Activated naive CD8-positive, alpha-beta T cell treated with anti-CD3 and anti-CD28 coated beads, Interleukin-2, amount 10 ng/mL, durations not matched to agents 7 days and 5 days (primary cell): ENCODE data around the gene ANKH. TPM values are rescaled to one million over a fixed set of nuclear protein-coding genes. Genes with fewer than 3 reads are reported as not detected.

Source experiments
- ATAC-seq: fragments of 150-1000 bp; cut with Tn5 transposase; one replicate; pipeline ENCODE4 v1.10.0; 2021; ENCODE audit warnings: low read depth, moderate library complexity
- POLR2A ChIA-PET: fragments of 350-600 bp; sonication (Branson Sonifier 250); formaldehyde crosslinking; loops from one replicate; lab custom pipeline; 2021; ENCODE audit warnings: antibody characterized with exemption; lab: Charles Lee
- DNase-seq: peaks from one replicate; pipeline ENCODE4 v3.0.0; 2021
- H3K27ac Mint-ChIP-seq: one replicate; pipeline ENCODE4 v1.8.0; 2022; ENCODE audit warnings: mild to moderate bottlenecking, mixed read lengths
- H3K27me3 Mint-ChIP-seq: one replicate; pipeline ENCODE4 v1.8.0; 2022; ENCODE audit warnings: mild to moderate bottlenecking, moderate library complexity, mixed read lengths
- H3K36me3 Mint-ChIP-seq: one replicate; pipeline ENCODE4 v1.8.0; 2021; ENCODE audit warnings: mild to moderate bottlenecking, mixed read lengths
- H3K4me1 Mint-ChIP-seq: one replicate; pipeline ENCODE4 v1.8.0; 2021; ENCODE audit warnings: mixed read lengths
- H3K4me3 Mint-ChIP-seq: one replicate; pipeline ENCODE4 v1.8.0; 2022; ENCODE audit warnings: mild to moderate bottlenecking, moderate library complexity, mixed read lengths
- H3K9me3 Mint-ChIP-seq: one replicate; pipeline ENCODE4 v1.8.0; 2021; ENCODE audit warnings: mixed read lengths
- microRNA-seq: library from miRNA; unstranded; fragments of <30 nt; microRNA quantifications from one replicate; pipeline ENCODE4 v1.2.0, GENCODE V29; 2022
- total RNA-seq, 2 experiments: library from RNA; stranded (reverse); gene quantifications; one replicate each; pipeline ENCODE4 v1.2.3, GENCODE V29; 2021

ANKH gene
- total RNA-seq, 2 experiments from 2014 or later, result 52.4 to 55.5 TPM

- H3K27ac Mint-ChIP-seq, result peak overlapping the region; percentile 13
- H3K9me3 Mint-ChIP-seq, result peaks cover 3% of the 10 kb centered on the region
- ATAC-seq (no peak), DNase-seq (no peak)
- POLR2A ChIA-PET, result interaction anchor here (0.6 kb wide), 1 partner anchor 302 kb away, joined by 3 read pairs; no protein-coding TSS in a partner anchor
- peaks cover 40% of the 10 kb centered on the region for H3K4me1 Mint-ChIP-seq
- H3K4me3 Mint-ChIP-seq, result no peak overlapping the region
- no peaks in the 10 kb centered on the region for H3K27me3 Mint-ChIP-seq
- peaks cover 20% of the 10 kb centered on the region for H3K36me3 Mint-ChIP-seq
These were observed 211.6 kb downstream of the ANKH start for GRCh38 chr5:14659821-14660607.

DNA sequence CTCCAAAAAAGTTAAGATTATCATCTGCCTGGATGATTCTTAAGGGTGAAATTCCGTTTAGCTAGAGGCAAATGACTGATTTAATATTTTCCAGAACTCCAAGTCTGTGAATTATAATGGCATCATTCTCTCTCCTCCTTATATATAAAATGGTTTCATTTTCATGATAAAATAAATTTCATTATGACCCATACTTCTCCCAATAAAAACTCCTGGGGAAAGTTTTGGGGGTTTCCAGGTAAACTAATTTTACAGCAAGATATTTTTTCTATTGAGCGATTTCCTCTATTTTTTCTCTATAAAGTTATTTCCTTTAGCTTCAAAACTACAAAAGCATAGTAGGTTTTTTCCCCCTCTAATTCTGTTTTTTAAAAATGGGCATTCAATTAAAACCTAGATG is 214.7 kb downstream of the ANKH start:
- peaks cover 16% of the 10 kb centered on the region for H3K36me3 Mint-ChIP-seq
- peaks cover 34% of the 10 kb centered on the region for H3K4me1 Mint-ChIP-seq
- H3K27ac Mint-ChIP-seq, result no peak overlapping the region
- H3K27me3 Mint-ChIP-seq, result peaks cover 2% of the 10 kb centered on the region
- H3K9me3 Mint-ChIP-seq, result peaks cover 3% of the 10 kb centered on the region
- no peak for ATAC-seq
- DNase-seq, result no peak
- POLR2A ChIA-PET, result interaction anchor here (1.0 kb wide), 1 partner anchor 75 kb away, joined by 3 read pairs; no protein-coding TSS in a partner anchor
- no peak overlapping the region for H3K4me3 Mint-ChIP-seq

GRCh38 chr5:14655146-14655741 is 216.3 kb downstream of the ANKH start:
- Mint-ChIP-seq H3K9me3 (peaks cover 2% of the 10 kb centered on the region), H3K4me3 (no peak overlapping the region), H3K36me3 (peaks cover 8% of the 10 kb centered on the region), H3K4me1 (peaks cover 22% of the 10 kb centered on the region), H3K27ac (no peak overlapping the region), H3K27me3 (peaks cover 10% of the 10 kb centered on the region)
- POLR2A ChIA-PET, result no interaction called here
- ATAC-seq (peak; percentile 58), DNase-seq (no peak)

Small RNA genes within 50 kb of the gene (microRNA-seq; reads per million reads assigned to microRNA genes)
- gene MIR4637, result not detected

Other genes starting within 250 kb of the ANKH start
- gene OTULIN, start 207.1 kb downstream of the ANKH start, total RNA-seq, result 10 to 100 TPM; 82.7 to 86.6 TPM